Prostate gland (tissue), 2 donors: ENCODE measurements around the gene TTC27. TPM values are rescaled to one million over a fixed set of nuclear protein-coding genes. Genes with fewer than 3 reads are reported as not detected.

Experiments used
- DNase-seq: peaks from one replicate; pipeline ENCODE4 v3.0.0-alpha.2; 2019; ENCODE audit warnings: low spot score
- H3K27ac ChIP-seq, 2 donors: fragments of 200-600 bp; sonication (generic); 2 replicates each; pipeline ENCODE4 v1.5.1; 2017 to 2019
- H3K27me3 ChIP-seq: fragments of 200-600 bp; sonication (generic); replicated peaks from 2 replicates; pipeline ENCODE4 v1.5.1; 2019; ENCODE audit not compliant: insufficient read depth
- H3K36me3 ChIP-seq, 2 donors: fragments of 200-600 bp; sonication (generic); 1 replicate in 1 of 2; 2 replicates in 1 of 2; pipeline versions ENCODE4 v1.5.1 to v1.8.1; 2017 to 2019
- H3K4me1 ChIP-seq: fragments of 200-600 bp; sonication (generic); replicated peaks from 2 replicates; pipeline ENCODE4 v1.5.1; 2019
- H3K4me3 ChIP-seq, 2 donors: fragments of 200-600 bp; sonication (generic); 2 replicates each; pipeline ENCODE4 v1.5.1; 2017 to 2019
- H3K9me3 ChIP-seq: fragments of 200-600 bp; sonication (generic); 2 replicates; pipeline ENCODE4 v1.5.1; 2017
- CTCF ChIP-seq, 4 experiments: fragments of 200-600 bp in 2 of 4; fragments of 450-650 bp in 2 of 4; sonication (generic) in 2 of 4; IDR thresholded peaks; 1 replicate in 3 of 4; 2 replicates in 1 of 4; pipeline ENCODE4 v1.5.1; 2016 to 2019; ENCODE audit warnings: antibody characterized with exemption in 4 of 4, mild to moderate bottlenecking in 2 of 4, moderate library complexity in 2 of 4
- POLR2A ChIP-seq: fragments of 450-650 bp; IDR thresholded peaks from one replicate; pipeline ENCODE4 v1.6.1; 2016; ENCODE audit warnings: antibody characterized with exemption, mild to moderate bottlenecking
- POLR2AphosphoS5 ChIP-seq: sonication (generic); formaldehyde crosslinking; IDR thresholded peaks from one replicate; pipeline ENCODE4 v1.6.1; 2017; ENCODE audit warnings: antibody characterized with exemption
- WGBS: methylation state at CpG from one replicate; pipeline ENCODE4 v1.1.5; 2018; 5-methylcytosine and 5-hydroxymethylcytosine counted together
- intact Hi-C: fragments of 100-400 bp; cut with DNase I; formaldehyde crosslinking; loops from one replicate; pipeline ENCODE4 v1.14.2; 2022
- total RNA-seq, 2 donors: library from RNA; depleted of rRNA; stranded (reverse); fragments of >200 nt; gene quantifications; one replicate each; pipeline ENCODE4 v1.1.0, GENCODE V29; 2016

TTC27 gene
- total RNA-seq, 2 donors from 2014 or later = 13.0 to 15.6 TPM

GRCh38 chr2:32820701-32821100 is 192.9 kb downstream of the TTC27 start:
- Histone ChIP-seq H3K27me3 (no peaks in the 10 kb centered on the region), H3K36me3 (no peaks in the 10 kb centered on the region), H3K27ac (no peak overlapping the region), H3K4me1 (peaks cover 2% of the 10 kb centered on the region), H3K9me3 (no peaks in the 10 kb centered on the region), H3K4me3 (no peak overlapping the region)
- no peak for TF ChIP-seq POLR2A
- no peak for TF ChIP-seq POLR2AphosphoS5
- no peak for TF ChIP-seq CTCF (IDR thresholded peaks at IDR 0.05)
- 100% methylated on average over 1 of the region's 1 CpG for WGBS
- intact Hi-C loops = no loop called here
- no peak for DNase-seq

GRCh38 chr2:32824070-32824809 is 196.4 kb downstream of the TTC27 start:
- Histone ChIP-seq H3K36me3 (no peaks in the 10 kb centered on the region), H3K4me3 (no peak overlapping the region), H3K27me3 (no peaks in the 10 kb centered on the region), H3K27ac (no peak overlapping the region), H3K4me1 (peaks cover 2% of the 10 kb centered on the region), H3K9me3 (no peaks in the 10 kb centered on the region)
- TF ChIP-seq POLR2A (no peak), CTCF (IDR thresholded peaks at IDR 0.05) (no peak), POLR2AphosphoS5 (no peak)
- no peak for DNase-seq
- WGBS = 87% methylated on average over 3 of the region's 3 CpGs
- intact Hi-C loops = no loop called here

GRCh38 chr2:32825291-32825712 is 197.5 kb downstream of the TTC27 start:
- DNase-seq = no peak
- no peaks in the 10 kb centered on the region for H3K9me3 ChIP-seq
- intact Hi-C loops = no loop called here
- TF ChIP-seq POLR2A = no peak
- no peak for TF ChIP-seq POLR2AphosphoS5
- no peak for TF ChIP-seq CTCF (IDR thresholded peaks at IDR 0.05)
- WGBS = 22% methylated on average over 6 of the region's 6 CpGs
- H3K36me3 ChIP-seq = no peaks in the 10 kb centered on the region
- H3K27me3 ChIP-seq = no peaks in the 10 kb centered on the region
- H3K4me3 ChIP-seq = no peak overlapping the region
- H3K27ac ChIP-seq = no peak overlapping the region
- peaks cover 2% of the 10 kb centered on the region for H3K4me1 ChIP-seq

GRCh38 chr2:32830196-32830595 is 202.3 kb downstream of the TTC27 start:
- TF ChIP-seq CTCF (IDR thresholded peaks at IDR 0.05) = no peak
- no peak for TF ChIP-seq POLR2A
- TF ChIP-seq POLR2AphosphoS5 = no peak
- H3K27ac ChIP-seq = no peak overlapping the region
- WGBS = 98% methylated on average over 1 of the region's 1 CpG
- H3K9me3 ChIP-seq = no peaks in the 10 kb centered on the region
- intact Hi-C loops = no loop called here
- H3K27me3 ChIP-seq = no peaks in the 10 kb centered on the region
- H3K4me3 ChIP-seq = no peak overlapping the region
- DNase-seq = no peak
- H3K4me1 ChIP-seq = peaks cover under 1% of the 10 kb centered on the region
- no peaks in the 10 kb centered on the region for H3K36me3 ChIP-seq

GRCh38 chr2:32832821-32833220 is 205.0 kb downstream of the TTC27 start:
- Histone ChIP-seq H3K36me3 (no peaks in the 10 kb centered on the region), H3K4me3 (no peak overlapping the region), H3K9me3 (no peaks in the 10 kb centered on the region), H3K27ac (no peak overlapping the region), H3K4me1 (no peaks in the 10 kb centered on the region), H3K27me3 (no peaks in the 10 kb centered on the region)
- 51% methylated on average over 2 of the region's 2 CpGs for WGBS
- no peak for DNase-seq
- TF ChIP-seq POLR2AphosphoS5 (no peak), CTCF (IDR thresholded peaks at IDR 0.05) (no peak), POLR2A (no peak)
- intact Hi-C loops = no loop called here
